Lower leg skin (tissue), 4 donors: ENCODE measurements around the gene SPATA33. TPM values are rescaled to one million over a fixed set of nuclear protein-coding genes. Genes with fewer than 3 reads are reported as not detected.
"Not testable (repeated sequence)": the region's sequence is repeated elsewhere in the genome, so short reads cannot be mapped to it uniquely, and the experiment has no call there.

Experiments used
- DNase-seq, 2 donors: peaks; one replicate each; pipeline ENCODE4 v3.0.0-alpha.2; 2019; ENCODE audit warnings: low spot score in 2 of 2
- H3K4me3 ChIP-seq: fragments of 200-600 bp; sonication (generic); 2 replicates; pipeline ENCODE4 v1.5.1; 2017; ENCODE audit warnings: mild to moderate bottlenecking, low read depth; ENCODE audit not compliant: poor library complexity, severe bottlenecking
- CTCF ChIP-seq, 3 donors: fragments of 450-650 bp; IDR thresholded peaks; one replicate each; pipeline ENCODE4 v1.5.1; 2016; ENCODE audit warnings: antibody characterized with exemption in 3 of 3, mild to moderate bottlenecking in 3 of 3, moderate library complexity in 2 of 3
- POLR2A ChIP-seq, 2 donors: fragments of 450-650 bp; IDR thresholded peaks; one replicate each; pipeline ENCODE4 v1.6.1; 2016 to 2017; ENCODE audit warnings: antibody characterized with exemption in 2 of 2, mild to moderate bottlenecking in 1 of 2, moderate library complexity in 1 of 2
- WGBS, 2 donors: methylation state at CpG; one replicate each; pipeline ENCODE4 v1.1.5; 2018; 5-methylcytosine and 5-hydroxymethylcytosine counted together
- intact Hi-C: fragments of 100-400 bp; cut with DNase I; formaldehyde crosslinking; loops from one replicate; pipeline ENCODE4 v1.15.0; 2023; ENCODE audit warnings: low total_unique reads
- total RNA-seq, 4 donors: library from RNA; depleted of rRNA; stranded (reverse); fragments of >200 nt; gene quantifications; one replicate each; pipeline ENCODE4 v1.1.0, GENCODE V29; 2016

Gene SPATA33
- total RNA-seq, 4 donors from 2014 or later, result 1.1 to 4.1 (median 2.5) TPM

GRCh38 chr16:89623511-89624261 is 34.0 kb upstream of the SPATA33 start:
- TF ChIP-seq POLR2A (IDR thresholded peaks at IDR 0.05), result no peak
- no peak for TF ChIP-seq CTCF (IDR thresholded peaks at IDR 0.05)
- WGBS, 2 donors, result 19 to 20% methylated on average over 28 of the region's 28 CpGs
- DNase-seq, result no peak
- intact Hi-C loops, result no loop called here
- no peak overlapping the region for H3K4me3 ChIP-seq

DNA sequence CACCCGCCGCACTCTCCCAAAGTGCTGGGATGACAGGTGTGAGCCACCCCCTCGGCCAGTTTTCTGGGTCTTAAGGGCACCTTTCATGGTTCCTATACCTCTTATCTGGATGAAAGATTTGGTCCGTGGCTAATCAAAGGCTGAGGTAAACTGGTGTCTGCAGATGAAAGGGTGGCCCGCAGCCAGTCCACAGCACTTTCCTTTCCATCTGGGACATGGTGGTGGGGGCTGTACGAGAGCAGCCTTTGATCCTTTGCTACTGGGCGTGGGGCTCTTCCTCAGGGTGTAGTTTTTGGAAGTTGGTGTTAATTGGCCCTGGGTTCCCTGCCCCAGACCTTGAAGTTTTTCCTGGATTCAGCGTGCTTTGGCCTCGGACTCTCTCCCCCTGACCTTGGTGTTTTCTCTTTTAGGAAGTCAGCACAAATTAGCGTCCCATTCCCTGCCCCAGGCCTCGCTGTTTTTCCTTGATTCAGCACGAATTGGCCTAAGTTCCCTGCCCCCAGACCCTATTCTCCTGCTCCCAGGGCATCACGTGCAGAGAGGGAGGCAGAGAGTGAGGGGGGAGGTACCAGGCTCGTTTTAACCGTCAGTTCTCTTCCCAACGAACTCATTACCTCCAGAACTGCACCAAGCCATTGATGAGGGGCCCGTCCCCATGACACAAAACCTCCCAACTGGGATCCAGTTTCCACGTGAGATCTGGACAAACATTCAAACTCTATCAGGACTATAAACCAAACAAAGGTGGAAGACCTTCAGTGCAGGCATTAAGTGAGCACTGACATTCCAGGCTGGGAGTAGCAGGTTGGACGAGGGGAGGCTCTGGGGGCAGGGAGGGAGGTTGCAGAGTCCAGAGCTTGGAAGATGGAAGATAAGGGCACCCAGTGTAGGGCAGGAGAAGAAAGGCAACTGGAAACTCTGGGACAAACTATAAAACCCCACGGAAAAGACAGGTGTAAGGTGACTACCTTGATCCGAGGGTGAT is 32.6 kb upstream of the SPATA33 start:
- WGBS, 2 donors, result 50 to 52% methylated on average over 21 of the region's 21 CpGs
- TF ChIP-seq POLR2A (IDR thresholded peaks at IDR 0.05) (no peak), CTCF (IDR thresholded peaks at IDR 0.05) (no peak)
- intact Hi-C loops, result no loop called here
- no peak for DNase-seq
- H3K4me3 ChIP-seq, result no peak overlapping the region

DNA sequence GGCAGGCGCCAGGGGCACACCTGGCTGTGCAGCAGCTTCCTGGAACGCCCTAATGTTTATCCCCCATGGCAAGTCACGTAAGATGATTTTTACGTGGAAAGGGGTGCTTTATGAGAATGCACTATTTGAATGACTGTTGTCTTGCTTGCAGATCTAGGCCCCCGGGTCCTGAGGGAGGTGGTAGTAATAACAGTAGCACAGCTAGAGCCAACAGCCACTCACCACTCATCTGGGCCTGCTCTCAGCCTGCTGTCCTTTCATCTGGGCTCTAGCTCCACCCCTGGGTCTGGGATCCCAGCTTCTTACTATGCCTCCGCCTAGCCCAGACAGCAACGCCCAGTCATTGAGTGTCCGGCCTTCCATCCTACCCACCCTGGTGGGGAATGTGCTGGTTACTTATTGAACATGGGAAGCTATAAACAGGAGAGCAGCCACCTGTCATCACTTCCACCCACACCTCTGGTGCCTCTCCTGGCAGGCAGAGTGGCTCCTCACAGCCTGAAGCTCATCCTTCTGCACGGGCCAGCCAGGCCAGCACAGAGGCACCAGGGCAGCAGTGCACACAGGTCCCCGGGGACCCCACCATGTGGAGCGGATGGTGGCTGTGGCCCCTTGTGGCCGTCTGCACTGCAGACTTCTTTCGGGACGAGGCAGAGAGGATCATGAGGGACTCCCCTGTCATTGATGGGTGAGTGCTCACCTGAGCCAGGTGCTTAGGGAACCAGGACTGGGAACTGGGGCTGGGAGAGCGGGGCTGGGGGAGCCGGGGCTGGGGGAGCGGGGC is 27.6 kb upstream of the SPATA33 start:
- WGBS, 2 donors, result 89 to 94% methylated on average over 8 to 14 of the region's 17 CpGs
- intact Hi-C loops, result no loop called here
- TF ChIP-seq CTCF (IDR thresholded peaks at IDR 0.05) (no peak), POLR2A (IDR thresholded peaks at IDR 0.05) (no peak)
- DNase-seq, result no peak
- no peak overlapping the region for H3K4me3 ChIP-seq

GRCh38 chr16:89633064-89633631 is 24.5 kb upstream of the SPATA33 start:
- DNase-seq, result no peak
- no peak overlapping the region for H3K4me3 ChIP-seq
- TF ChIP-seq POLR2A (IDR thresholded peaks at IDR 0.05) (no peak), CTCF (IDR thresholded peaks at IDR 0.05) (no peak)
- intact Hi-C loops, result no loop called here
- 38 to 47% methylated on average over 9 to 14 of the region's 19 CpGs for WGBS, 2 donors

DNA sequence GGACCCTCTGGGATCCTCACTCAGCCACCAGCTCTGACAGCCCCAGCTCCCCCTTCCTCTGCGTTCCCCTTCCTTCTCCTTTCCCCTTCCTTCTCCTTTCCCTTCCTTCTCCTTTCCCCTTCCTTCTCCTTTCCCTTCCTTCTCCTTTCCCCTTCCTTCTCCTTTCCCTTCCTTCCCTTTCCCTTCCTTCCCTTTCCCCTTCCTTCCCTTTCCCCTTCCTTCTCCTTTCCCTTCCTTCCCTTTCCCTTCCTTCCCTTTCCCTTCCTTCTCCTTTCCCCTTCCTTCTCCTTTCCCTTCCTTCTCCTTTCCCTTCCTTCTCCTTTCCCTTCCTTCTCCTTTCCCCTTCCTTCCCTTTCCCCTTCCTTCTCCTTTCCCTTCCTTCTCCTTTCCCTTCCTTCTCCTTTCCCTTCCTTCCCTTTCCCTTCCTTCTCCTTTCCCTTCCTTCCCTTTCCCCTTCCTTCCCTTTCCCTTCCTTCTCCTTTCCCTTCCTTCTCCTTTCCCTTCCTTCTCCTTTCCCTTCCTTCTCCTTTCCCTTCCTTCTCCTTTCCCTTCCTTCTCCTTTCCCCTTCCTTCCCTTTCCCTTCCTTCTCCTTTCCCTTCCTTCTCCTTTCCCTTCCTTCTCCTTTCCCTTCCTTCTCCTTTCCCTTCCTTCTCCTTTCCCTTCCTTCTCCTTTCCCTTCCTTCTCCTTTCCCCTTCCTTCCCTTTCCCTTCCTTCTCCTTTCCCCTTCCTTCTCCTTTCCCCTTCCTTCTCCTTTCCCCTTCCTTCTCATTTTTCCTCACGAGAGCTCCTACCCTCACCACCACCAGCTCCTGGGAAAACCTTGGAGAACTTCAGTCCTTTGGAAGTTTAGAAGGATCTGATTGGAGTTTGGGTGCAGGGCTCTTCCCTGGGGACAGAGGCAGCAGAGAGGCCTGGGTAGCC is 22.9 kb upstream of the SPATA33 start:
- WGBS, 2 donors, result 59 to 60% methylated on average over 2 of the region's 2 CpGs
- intact Hi-C loops, H3K4me3 ChIP-seq, DNase-seq: not testable (repeated sequence)
